Measurements from ENCODE around the gene ARHGAP33. TPM values are rescaled to one million over a fixed set of nuclear protein-coding genes. Genes with fewer than 3 reads are reported as not detected.
"Not testable (repeated sequence)": the region's sequence is repeated elsewhere in the genome, so short reads cannot be mapped to it uniquely, and the experiment has no call there.

ARHGAP33 gene
- total RNA-seq, 2 donors from 2014 or later = 40.3 to 71.7 TPM

DNA sequence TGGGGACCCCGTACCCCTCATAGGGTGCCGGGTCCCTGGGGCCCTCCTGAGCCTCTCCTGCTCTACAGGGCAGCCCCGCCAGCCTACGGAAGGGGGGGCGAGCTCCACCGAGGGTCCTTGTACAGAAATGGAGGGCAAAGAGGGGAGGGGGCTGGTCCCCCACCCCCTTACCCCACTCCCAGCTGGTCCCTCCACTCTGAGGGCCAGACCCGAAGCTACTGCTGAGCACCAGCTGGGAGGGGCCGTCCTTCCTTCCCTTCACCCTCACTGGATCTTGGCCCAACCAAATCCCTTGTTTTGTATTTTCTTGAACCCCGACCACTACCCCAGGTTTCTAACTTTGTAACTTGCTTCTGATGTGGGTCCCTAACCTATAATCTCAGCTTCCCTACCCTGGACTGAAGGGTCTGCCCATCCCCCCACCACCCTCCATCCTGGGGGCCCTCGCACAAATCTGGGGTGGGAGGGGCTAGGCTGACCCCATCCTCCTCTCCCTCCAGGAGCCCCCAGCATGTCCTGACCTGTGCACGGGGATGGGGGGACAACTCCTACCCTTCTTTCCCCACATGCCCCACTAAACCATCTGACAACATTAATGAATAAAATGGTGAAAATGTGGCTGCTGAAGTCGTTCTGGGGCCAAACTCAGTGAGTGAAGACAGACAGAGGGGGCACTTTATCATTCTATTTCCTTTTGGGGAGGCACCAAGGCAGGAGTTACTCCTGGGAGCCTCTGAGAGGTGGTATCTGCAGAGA is 13.0 kb downstream of the ARHGAP33 start:
- H3K9me3 Mint-ChIP-seq = no peaks in the 10 kb centered on the region
- H3K27ac Mint-ChIP-seq = no peak overlapping the region
- H3K4me3 Mint-ChIP-seq = no peak overlapping the region
- H3K27me3 Mint-ChIP-seq = no peaks in the 10 kb centered on the region
- ATAC-seq (replicated peaks) = no peak
- H3K4me1 Mint-ChIP-seq = no peaks in the 10 kb centered on the region
- no peaks in the 10 kb centered on the region for H3K36me3 Mint-ChIP-seq (ENCODE audit: low read depth)

DNA sequence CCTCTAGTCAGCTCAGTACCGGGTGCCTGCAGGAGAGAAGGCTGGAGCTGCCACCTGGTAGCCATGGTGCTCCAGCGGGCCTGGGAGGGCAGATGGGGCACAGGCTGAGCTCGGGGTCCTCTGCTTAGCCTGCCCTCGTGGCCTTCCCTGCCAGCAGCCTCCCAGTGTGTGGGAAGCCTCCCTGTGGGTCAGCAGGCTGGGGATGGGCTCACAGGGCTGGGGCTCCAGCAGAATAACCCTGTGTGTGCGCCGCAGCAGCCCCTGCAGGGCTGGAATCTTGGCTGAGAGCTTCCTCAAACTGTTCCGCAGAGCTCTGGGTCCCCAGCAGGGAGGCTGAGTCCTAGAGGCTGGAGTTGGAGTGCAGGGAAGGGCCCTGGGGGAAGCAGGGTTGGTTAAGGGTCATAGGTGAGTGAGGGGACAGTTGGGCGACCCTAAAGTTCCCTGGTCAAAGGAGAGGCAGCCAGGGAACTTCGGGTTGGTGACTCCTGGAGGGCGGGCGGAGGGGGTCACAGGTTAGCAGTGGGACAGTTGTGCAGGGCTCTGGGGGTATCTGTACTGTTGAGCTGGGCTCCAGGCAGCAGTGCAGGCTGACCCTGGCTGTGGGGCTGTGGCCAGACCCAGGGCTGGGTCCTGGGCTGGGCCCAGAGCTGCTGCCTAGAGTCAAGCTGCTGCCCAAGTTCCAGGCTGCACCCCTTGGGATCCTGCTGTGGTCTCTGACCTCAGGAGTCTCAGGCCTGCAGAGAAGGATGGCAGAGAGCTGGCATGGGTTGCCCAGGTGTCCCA is 14.0 kb downstream of the ARHGAP33 start:
- no peak for ATAC-seq (replicated peaks)
- no peaks in the 10 kb centered on the region for H3K4me1 Mint-ChIP-seq
- H3K27me3 Mint-ChIP-seq = no peaks in the 10 kb centered on the region
- H3K4me3 Mint-ChIP-seq = no peak overlapping the region
- H3K9me3 Mint-ChIP-seq = no peaks in the 10 kb centered on the region
- no peaks in the 10 kb centered on the region for H3K36me3 Mint-ChIP-seq (ENCODE audit: low read depth)
- no peak overlapping the region for H3K27ac Mint-ChIP-seq

DNA sequence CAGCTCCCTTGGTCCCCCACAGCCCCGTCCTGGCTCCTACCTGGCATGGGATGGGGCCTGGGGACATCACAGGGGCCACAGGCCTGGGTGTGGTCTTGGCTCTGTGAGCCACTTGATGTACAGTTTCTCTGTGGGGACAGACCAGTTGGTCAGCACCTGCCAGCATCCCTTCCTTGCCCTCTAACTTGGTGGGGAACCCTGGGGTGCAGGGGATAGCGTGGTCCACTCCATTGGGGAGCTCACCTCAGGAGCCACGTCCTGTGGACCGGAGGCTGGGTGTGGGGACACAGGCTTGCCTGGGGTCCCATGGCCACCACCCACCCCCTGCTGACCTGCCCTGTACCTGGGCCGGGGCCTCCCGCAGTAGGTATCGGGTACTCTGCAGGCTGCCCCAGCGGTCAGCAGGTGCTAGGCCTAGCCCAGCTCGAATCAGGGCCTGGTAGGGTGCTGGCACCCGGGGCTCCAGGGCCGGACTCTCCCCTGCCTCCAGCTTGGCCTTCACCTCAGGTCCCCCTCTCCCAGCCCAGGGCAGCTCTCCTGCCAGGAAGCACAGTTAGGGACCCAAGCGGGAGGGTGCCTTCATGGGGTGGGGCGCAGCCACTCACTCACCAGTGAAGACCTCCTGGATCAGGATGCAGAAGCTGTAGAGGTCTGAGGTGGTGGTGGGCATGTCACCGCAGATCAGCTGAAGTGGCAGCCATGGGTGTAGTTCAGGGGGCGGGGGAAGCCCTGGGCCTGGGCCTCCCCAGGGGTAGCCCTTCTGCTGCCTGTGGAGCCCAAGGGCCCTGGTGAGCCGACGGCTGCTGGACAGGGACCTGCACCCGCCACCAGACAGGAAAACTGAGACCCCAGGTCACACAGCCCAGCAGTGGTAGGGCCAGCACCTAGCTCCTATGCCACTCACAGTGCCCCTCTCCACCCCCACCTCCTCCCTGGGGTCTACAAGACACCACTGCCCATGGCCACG is 14.9 kb downstream of the ARHGAP33 start:
- no peak overlapping the region for H3K4me3 Mint-ChIP-seq
- H3K27ac Mint-ChIP-seq = no peak overlapping the region
- no peaks in the 10 kb centered on the region for H3K4me1 Mint-ChIP-seq
- no peaks in the 10 kb centered on the region for H3K9me3 Mint-ChIP-seq
- H3K27me3 Mint-ChIP-seq = no peaks in the 10 kb centered on the region
- H3K36me3 Mint-ChIP-seq (ENCODE audit: low read depth) = no peaks in the 10 kb centered on the region
- ATAC-seq (replicated peaks) = peak; percentile 15

DNA sequence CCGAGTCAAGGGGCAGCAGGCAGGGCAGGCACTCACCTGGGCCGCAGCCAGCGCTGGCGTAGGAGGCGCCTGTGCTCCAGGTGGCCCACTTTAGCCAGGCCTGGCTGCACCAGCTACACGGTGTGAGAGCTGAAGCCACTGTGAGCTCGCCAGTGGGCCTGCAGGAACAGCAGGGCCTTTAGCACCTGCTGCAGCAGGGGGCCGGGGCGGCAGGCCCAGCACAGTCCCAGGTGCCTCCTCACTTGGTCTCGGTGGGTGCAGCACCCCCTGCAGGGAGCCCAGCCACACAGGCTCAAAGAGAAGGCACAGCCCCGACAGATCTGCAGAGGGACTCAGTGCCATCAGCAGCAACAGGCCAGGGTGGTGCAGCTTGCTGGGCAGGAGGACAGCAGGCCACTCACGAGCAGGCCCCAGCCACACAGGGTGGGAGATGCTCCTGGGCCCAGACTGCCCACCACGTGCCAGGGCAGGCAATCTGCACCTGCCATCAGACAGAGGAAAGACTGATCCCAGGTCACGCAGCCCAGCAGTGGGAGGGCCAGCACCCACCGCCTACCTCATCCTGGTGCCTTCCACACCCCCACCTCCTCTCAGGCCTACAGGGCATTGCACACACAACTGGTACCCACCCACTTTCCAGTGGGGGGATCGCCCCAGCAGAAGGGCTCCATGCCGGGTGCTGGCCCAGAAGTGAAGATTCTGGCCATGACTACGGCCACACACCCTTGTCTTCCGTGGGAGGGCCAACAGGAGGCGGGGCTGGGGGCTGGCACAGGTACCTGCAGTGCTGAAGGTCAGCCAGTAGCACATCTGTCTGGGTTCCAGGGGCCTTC is 15.8 kb downstream of the ARHGAP33 start:
- H3K4me1 Mint-ChIP-seq = no peaks in the 10 kb centered on the region
- no peak overlapping the region for H3K4me3 Mint-ChIP-seq
- peaks cover 3% of the 10 kb centered on the region for H3K27me3 Mint-ChIP-seq
- no peak overlapping the region for H3K27ac Mint-ChIP-seq
- ATAC-seq (replicated peaks) = peak; percentile 44
- H3K36me3 Mint-ChIP-seq (ENCODE audit: low read depth) = no peaks in the 10 kb centered on the region
- H3K9me3 Mint-ChIP-seq = no peaks in the 10 kb centered on the region

DNA sequence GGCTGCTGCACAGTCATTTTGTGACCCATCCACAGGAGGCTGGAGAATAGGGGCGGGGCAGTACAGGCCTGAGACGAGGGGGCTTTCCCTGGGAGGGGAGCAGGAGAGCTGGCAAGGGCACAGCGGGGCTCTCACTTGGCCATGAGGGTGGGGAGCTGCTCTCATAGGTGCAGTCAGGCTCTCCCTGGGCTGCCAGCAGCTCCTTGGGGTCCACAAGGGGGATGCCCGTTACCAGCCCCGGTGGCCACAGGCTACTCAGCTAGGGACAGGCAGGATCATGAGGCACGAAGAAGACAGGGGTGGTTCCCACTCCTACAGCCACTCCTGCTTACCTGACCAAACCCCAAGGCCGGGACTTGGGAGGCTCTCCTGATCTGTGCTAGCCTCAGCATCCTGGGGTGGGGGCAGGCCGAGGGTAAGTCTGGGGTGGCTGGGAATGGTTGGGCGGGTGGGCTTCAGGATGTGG is 16.5 kb downstream of the ARHGAP33 start:
- no peak for ATAC-seq (replicated peaks)
- Mint-ChIP-seq H3K27me3 (peaks cover 10% of the 10 kb centered on the region), H3K4me1 (no peaks in the 10 kb centered on the region), H3K4me3 (no peak overlapping the region), H3K9me3 (no peaks in the 10 kb centered on the region), H3K27ac (no peak overlapping the region), H3K36me3 (ENCODE audit: low read depth) (no peaks in the 10 kb centered on the region)

DNA sequence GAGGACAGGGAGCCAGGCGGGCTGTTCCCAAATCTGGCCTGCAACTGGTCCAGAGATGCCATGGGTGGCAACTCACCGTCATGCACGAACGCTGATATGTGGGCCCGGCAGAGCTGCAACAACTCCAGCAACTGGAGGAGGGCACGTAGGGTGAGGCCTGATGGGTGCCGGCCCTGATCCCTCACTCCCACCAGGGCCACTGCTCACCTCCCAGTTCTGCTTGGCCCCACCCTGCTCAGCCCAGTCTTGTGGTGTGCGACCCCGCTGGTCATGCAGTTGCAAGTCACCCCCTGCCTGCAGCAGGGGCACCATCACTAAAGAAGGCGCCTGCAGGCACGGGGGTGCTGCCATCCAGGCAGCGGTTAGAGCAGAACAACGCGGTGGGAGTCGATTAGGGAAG is 16.9 kb downstream of the ARHGAP33 start:
- H3K36me3 Mint-ChIP-seq (ENCODE audit: low read depth) = no peaks in the 10 kb centered on the region
- no peak for ATAC-seq (replicated peaks)
- no peaks in the 10 kb centered on the region for H3K9me3 Mint-ChIP-seq
- H3K27ac Mint-ChIP-seq = no peak overlapping the region
- H3K4me3 Mint-ChIP-seq = no peak overlapping the region
- H3K4me1 Mint-ChIP-seq = no peaks in the 10 kb centered on the region
- H3K27me3 Mint-ChIP-seq = peaks cover 15% of the 10 kb centered on the region

DNA sequence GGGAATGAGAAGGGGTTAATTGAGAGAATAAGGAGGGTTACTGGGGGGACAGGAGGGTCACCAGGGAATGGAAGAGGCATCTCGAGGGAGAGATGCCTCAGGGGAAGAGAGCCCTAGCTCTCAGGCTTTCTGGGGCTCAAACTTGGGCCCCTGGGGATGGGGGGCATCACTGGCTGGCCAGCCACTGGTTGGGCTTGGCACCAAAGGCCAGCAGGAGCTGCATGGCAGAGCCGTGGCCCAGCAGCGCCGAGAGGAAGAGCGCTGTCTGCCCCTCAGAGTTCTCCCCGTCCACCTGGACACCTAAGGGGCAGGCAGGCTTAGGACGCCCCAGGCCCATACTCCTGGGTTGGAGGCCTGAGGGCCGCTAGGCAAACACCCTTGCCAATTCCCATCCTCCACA is 17.5 kb downstream of the ARHGAP33 start:
- ATAC-seq (replicated peaks) = no peak
- Mint-ChIP-seq H3K4me1 (no peaks in the 10 kb centered on the region), H3K27me3 (peaks cover 16% of the 10 kb centered on the region), H3K4me3 (no peak overlapping the region), H3K9me3 (no peaks in the 10 kb centered on the region), H3K27ac (no peak overlapping the region), H3K36me3 (ENCODE audit: low read depth) (no peaks in the 10 kb centered on the region)

DNA sequence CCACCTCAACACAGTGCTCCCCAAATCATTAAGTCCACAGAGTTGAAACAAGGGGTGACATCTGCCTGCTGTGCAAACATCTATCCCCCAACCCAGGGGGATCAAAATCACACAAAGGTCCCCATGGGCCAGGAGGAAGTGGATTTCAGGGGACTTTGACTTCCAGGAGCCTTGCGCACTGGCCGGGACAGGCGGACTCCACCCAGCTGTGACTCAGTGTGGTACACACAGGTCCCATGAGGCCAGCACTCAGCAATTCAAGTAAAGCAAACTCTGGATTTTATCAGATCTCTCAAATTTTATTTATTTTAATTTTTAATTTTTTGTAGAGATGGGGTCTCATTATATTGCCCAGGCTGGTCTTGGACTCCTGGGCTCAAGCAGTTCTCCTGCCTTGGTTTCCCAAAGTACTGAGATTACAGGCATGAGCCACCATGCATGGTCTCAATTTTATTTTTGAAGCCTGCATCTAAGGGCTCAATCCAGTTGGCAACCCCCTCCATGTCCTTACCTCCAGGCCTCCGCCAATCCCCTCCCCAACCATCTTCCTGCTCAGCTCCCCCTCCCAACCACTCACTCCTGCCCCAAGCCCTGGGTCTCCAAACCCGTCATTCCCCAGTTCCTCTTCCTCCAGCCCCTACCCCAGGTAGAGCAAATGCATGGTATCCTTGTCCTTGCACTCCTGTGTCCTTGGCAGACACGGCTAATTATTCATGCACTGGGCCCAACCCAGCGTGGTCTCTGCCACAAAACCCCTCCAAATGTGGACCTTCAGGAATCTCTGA is 18.2 kb downstream of the ARHGAP33 start:
- Mint-ChIP-seq H3K36me3 (ENCODE audit: low read depth) (no peaks in the 10 kb centered on the region), H3K9me3 (no peaks in the 10 kb centered on the region), H3K27me3 (peaks cover 16% of the 10 kb centered on the region), H3K4me3 (no peak overlapping the region), H3K4me1 (no peaks in the 10 kb centered on the region), H3K27ac (no peak overlapping the region)
- ATAC-seq (replicated peaks) = no peak

DNA sequence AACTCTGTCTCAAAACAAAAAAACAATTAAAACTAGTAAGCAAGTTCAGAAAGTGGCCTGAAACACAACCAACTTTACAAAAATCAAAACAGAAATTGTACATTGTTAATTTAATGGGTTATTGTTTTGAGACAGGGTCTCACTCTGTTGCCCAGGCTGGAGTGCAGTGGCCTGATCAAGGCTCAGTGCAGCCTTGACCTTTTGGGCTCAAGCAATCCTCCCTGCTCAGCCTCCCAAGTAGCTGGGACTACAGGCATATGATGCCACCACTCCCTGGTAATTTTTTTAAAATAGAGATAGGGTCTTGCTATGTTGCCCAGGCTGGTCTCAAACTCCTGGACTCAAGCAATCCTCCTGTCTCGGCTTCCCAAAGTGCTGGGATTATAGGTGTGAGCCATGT is 20.2 kb downstream of the ARHGAP33 start:
- not testable (repeated sequence) for H3K27ac Mint-ChIP-seq; ATAC-seq (replicated peaks); H3K4me1 Mint-ChIP-seq; H3K9me3 Mint-ChIP-seq; H3K4me3 Mint-ChIP-seq; H3K36me3 Mint-ChIP-seq (ENCODE audit: low read depth)
- peaks cover 19% of the 10 kb centered on the region for H3K27me3 Mint-ChIP-seq

DNA sequence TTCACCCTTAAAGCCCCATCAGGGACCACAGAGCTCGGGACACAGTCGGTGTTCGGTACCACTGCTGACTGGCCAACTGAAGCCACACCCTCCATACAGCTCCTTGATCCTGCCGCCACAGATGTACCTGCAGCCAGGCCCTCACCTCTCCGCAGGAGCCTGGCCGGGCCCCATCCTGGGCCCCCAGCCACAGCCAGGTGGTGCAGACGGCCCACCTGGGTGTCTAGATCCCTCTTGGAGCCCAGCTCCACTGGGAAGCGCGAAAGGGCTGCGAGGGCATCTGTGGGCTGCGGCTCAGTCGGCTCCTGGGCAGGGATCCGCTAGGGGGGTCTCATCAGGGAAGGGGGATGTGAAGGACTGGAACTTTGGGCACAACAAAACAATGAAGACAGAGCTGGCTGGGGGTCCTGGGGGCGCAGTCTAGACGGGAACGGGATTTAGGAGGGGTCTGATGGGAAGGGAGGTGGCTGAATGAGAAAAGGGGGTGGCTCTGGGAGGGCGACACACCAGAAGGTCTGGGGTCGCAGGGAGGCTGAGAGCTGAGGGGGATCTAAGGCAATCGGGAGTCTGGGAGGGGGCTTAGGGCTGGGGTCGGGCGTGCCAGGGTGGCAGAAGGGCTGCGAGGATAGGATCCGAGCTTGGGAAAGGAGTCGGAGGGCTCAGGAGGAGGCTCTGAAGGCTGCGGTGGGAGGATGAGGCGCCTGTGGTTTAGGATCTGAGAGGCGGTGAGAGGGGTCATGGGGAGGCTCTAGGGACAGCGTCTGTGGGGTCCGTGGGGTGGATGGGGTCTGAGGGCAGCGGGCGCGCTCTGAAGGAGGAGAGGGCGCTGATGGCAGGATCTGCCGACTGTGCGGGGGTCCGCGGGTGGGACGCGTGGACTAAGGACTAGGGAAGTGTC is 21.5 kb downstream of the ARHGAP33 start:
- no peak overlapping the region for H3K4me3 Mint-ChIP-seq

DNA sequence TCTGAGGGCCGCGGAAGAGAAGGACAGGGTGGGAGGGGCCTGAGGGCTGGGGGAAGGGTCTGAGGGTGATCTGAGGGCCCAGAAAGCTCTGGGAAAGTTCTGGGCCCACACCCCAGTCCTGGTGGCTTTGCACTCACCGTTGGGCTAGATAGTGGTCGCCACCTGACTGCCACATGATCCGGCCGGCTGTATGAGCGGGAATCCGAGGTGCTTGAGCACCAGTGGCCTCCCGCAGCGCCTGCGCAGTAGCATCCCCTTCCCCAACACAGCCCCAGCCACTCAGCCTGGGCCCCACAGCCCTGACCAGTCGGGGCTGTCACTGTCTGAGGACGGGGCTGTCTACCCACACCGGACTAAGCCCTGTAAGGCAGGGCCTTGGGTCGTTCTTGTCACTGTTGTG is 22.3 kb downstream of the ARHGAP33 start:
- peak; percentile 38 for ATAC-seq (replicated peaks)
- Mint-ChIP-seq H3K4me1 (no peaks in the 10 kb centered on the region), H3K27ac (no peak overlapping the region), H3K36me3 (ENCODE audit: low read depth) (no peaks in the 10 kb centered on the region), H3K9me3 (no peaks in the 10 kb centered on the region), H3K4me3 (no peak overlapping the region), H3K27me3 (peaks cover 22% of the 10 kb centered on the region)

More for the DNA sequence above, 21.5 kb downstream of the ARHGAP33 start:
- Mint-ChIP-seq H3K4me1 (no peaks in the 10 kb centered on the region), H3K9me3 (no peaks in the 10 kb centered on the region), H3K27me3 (peaks cover 22% of the 10 kb centered on the region), H3K27ac (no peak overlapping the region), H3K36me3 (ENCODE audit: low read depth) (no peaks in the 10 kb centered on the region)
- no peak for ATAC-seq (replicated peaks)

DNA sequence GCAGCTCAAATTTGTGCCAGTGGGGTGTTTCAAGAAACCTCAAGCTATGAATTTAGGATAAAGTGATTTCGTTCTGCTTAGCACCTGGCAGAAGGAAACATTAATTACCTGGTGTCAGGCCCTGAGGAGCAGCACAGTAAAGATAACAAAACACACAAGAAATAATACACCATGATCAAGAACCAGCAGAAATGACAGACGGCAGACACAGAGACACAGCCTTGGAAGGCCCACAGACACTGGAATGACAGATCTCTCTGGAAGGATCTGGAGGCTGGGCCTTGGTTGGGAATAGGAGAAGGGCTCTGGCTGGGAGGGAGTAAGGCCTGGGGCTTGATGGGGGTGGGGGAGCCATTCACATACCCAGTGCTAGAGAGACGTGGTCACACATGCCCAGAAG is 26.5 kb downstream of the ARHGAP33 start:
- Mint-ChIP-seq H3K27ac (no peak overlapping the region), H3K36me3 (ENCODE audit: low read depth) (no peaks in the 10 kb centered on the region), H3K4me3 (no peak overlapping the region), H3K27me3 (peaks cover 13% of the 10 kb centered on the region), H3K9me3 (no peaks in the 10 kb centered on the region), H3K4me1 (no peaks in the 10 kb centered on the region)
- no peak for ATAC-seq (replicated peaks)

All from activated T-helper 17 cell treated with anti-CD3 and anti-CD28 coated beads, Interleukin-2, amount 50 U/mL, for 72 hours (primary cell).